Measurements from ENCODE around the gene VAC14.
A peak's percentile ranks its signal among the peaks of the same experiment; 100 is the strongest.

Gene VAC14

GRCh38 chr16:70786020-70786755 lies 14.8 kb downstream of the VAC14 start:
- DNase-seq (ENCODE audit: low spot score): no peak

- DNase-seq (ENCODE audit: low spot score): no peak
Measured at GRCh38 chr16:70784692-70785555, 16.0 kb downstream of the VAC14 start.

GRCh38 chr16:70782237-70782636 lies 18.7 kb downstream of the VAC14 start:
- DNase-seq (ENCODE audit: low spot score): no peak

- no peak for DNase-seq (ENCODE audit: low spot score)
Measured at GRCh38 chr16:70781800-70782199, 19.2 kb downstream of the VAC14 start.

DNA sequence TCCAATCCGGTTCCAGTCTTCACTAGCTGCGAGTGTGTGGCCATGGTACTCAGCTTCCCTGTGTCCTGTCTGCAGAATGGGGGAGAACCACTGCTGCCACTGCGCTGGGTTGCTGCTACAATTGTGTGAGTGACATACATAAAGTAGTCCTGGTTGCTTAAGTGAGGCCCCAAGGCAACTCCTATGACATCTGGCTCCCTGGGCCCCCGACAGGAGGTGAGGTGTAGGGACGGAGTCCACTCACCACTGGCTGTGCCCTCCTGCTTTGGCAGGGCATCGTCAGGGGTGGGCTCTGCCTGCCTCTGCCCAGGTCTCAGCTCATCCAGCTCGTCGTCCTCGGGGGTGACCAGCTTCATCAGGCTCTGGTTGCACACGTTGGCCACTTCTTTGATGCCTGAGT lies 20.4 kb downstream of the VAC14 start:
- no peak for DNase-seq (ENCODE audit: low spot score)

DNA sequence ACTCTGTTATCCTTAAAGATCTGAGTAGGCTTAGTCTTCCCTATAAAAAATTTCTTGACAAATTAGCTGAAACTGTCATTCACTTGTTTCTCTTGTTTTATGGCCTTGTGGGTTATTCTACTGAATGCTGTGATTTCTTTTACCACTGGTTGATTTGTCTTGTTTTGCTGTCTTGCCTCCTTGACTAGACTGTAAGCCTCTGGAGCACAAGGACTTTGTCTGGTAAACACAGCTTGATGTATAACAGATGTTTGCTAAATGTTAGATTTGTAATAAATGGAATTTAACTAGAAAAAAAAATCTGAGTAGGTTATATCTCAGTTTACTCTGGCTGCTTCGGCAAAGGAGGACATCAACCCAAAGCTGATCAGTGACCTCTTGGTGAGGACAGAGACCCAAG lies 21.6 kb downstream of the VAC14 start:
- DNase-seq (ENCODE audit: low spot score): no peak

- peak; percentile 93 for DNase-seq (ENCODE audit: low spot score)
Measured at GRCh38 chr16:70778901-70779309, 22.1 kb downstream of the VAC14 start.

DNA sequence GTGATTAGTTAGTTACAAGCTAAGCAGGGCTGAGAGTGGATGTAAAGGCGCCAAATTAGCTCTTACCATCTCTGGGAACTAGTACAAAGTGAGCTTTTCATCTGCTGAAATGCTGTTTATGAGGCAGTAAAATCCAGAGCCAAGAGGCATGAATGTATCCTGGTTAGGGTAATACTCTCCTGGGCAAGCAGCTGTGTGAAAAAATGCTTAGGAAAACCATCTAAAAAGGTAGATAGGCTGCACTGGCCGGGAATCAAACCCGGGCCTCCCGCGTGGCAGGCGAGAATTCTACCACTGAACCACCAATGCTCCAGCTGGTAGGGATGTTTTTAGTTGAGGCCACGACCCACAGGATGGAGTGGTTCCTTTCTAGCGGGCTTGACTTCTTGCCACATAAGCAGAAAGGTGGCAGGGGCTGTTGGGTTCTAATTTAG lies 23.0 kb downstream of the VAC14 start:
- no peak for DNase-seq (ENCODE audit: low spot score)

- DNase-seq (ENCODE audit: low spot score): no peak
Measured at GRCh38 chr16:70777496-70777895, 23.5 kb downstream of the VAC14 start.

DNA sequence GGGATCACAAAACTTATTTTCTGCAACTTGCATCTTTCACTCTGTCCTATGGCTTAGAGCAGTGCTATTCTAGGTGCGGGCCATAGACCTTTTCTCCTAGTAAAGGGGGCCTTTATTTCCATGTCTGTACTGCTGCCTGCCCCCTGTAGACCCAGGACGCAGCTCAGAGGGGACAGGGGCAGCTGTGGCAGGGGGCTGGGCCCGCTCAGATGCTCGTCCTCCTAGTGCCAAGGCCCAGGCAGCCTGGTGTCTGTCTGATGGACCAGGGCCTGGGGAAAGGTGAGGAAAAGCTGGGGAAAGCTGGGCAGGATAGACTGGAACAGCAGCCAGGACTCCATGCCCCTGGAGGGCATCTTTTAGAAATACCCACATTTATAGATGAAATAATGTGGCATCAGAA lies 25.6 kb downstream of the VAC14 start:
- no peak for DNase-seq (ENCODE audit: low spot score)

DNA sequence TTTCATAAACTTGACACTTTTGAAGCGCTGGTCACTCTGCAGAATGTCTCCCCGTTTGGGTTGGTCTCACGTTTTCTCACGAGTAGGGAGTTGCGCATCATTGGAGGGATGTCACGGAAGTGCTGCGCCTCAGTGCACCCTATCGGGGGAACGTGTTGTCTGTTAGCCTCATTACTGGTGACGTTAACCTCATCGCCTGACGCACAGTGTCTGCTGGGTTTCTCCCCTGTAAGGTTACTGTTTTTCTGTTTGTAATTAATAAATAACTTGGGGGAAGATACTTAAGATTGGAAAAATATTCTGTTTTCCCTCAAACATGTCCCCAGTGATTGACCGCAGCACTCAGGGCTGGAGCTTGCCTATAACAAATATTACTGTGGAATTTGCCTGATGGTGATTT lies 26.7 kb downstream of the VAC14 start:
- no peak for DNase-seq (ENCODE audit: low spot score)

GRCh38 chr16:70772493-70772892 lies 28.5 kb downstream of the VAC14 start:
- no peak for DNase-seq (ENCODE audit: low spot score)

- peak; percentile 81 for DNase-seq (ENCODE audit: low spot score)
Measured at GRCh38 chr16:70770626-70771552, 30.1 kb downstream of the VAC14 start.

- DNase-seq (ENCODE audit: low spot score): no peak
Measured at GRCh38 chr16:70770291-70770625, 30.7 kb downstream of the VAC14 start.

GRCh38 chr16:70769761-70770160 lies 31.2 kb downstream of the VAC14 start:
- DNase-seq (ENCODE audit: low spot score): no peak

GRCh38 chr16:70769131-70769530 lies 31.8 kb downstream of the VAC14 start:
- no peak for DNase-seq (ENCODE audit: low spot score)

- no peak for DNase-seq (ENCODE audit: low spot score)
Measured at GRCh38 chr16:70768203-70768580, 32.8 kb downstream of the VAC14 start.

DNA sequence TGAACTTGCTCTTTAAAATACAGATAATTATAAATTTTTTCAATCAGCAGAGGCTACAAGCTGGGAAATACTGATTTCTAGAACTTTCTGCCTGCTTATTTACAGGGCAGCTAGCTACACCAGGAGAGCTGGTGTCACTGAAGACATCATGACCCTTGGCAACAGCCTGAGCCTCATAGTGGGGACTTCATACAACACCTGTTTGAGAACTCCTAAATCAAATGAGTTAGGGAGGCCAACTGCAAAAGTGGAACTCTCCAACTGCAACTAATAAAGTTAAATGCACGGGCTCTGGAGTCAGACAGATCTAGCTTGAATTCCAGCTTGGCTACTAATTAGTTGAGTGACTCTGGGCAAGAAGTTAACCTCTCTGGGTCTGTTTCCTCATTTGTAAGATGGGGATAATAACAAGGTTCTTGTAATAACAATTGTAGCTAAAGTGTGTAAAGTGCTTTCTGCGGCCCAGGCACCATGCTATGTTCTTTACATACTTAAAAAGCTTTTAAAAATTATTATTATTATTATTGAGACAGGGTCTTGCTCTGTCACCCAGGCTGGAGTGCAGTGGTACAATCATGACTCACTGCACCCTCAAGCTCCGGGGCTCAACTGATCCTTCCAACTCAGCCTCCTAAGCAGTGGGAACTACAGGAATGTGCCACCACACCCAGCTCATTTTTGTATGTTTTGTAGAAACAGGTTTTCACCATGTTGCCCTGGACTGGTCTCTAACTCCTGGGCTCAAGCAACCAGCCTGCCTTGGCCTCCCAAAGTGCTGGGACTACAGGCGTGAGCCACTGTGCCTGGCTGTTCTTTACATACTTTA lies 33.4 kb downstream of the VAC14 start:
- no peak for DNase-seq (ENCODE audit: low spot score)

DNA sequence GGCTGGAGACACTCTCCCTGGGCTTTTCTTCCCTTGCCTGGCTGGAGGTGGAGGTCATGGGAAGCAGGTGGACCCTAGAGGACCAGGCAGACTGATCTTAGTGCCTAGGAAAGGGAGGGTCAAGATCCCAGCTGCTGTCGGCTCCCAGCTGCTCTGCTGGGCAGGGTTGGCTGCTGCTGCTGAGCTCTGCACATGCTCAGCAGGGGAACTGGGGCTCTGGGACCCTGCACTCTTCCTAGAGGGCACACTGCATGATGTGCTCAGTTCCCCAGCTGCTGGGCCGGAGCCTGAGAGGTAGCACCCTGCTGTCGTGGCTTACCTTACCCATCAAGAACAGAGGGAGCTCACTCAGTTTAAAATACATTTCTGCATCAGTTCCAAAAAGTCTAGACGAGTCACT lies 34.3 kb downstream of the VAC14 start:
- DNase-seq (ENCODE audit: low spot score): no peak

- DNase-seq (ENCODE audit: low spot score): no peak
Measured at GRCh38 chr16:70766176-70766575, 34.8 kb downstream of the VAC14 start.

DNA sequence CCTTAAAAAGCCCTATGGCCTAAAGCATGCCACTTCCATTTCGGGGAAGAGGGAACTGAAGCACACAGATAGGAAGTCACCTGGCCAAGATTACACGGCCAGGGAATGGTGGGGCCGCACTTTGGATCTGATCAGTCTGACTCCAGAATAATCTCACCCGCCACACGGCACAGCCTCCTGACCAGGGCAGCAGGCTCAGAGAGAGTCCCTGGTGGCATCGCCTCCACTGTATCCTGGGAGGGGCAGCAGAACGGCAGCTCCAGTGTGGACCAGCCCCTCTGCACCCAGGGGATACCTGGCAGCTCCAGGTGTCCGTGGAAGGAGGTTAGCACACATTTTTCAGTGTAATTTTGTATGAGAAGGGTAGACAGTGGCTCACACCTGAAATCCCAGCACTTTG lies 35.5 kb downstream of the VAC14 start:
- DNase-seq (ENCODE audit: low spot score): no peak

DNA sequence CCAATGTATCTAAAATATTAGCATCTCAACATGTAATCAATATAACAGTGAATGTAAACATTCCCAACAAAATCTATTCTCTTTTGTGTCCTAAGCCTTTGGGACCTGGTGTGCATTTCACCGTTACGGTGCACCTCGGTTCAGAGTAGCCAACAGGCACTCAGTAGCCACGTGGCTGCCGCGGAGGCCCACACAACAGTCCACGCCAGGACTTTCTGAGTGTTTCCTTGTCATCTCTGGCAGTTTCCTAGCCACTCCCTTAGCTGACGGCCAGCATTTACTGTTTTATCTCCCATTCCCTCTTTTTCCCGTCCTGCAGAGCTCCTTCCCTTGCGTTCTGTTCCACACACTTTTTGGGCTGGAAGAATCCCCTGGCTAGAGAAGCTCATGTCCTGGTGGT lies 36.3 kb downstream of the VAC14 start:
- no peak for DNase-seq (ENCODE audit: low spot score)

Data from ecto neural progenitor cell (in vitro differentiated cells).